Neural crest cell (in vitro differentiated cells): Measurements from ENCODE around the gene BOD1L1. TPM values are rescaled to one million over a fixed set of nuclear protein-coding genes. Genes with fewer than 3 reads are reported as not detected.

Source experiments
- DNase-seq: peaks from one replicate; pipeline ENCODE4 v3.0.0; 2021; ENCODE audit warnings: low read depth, mixed read lengths, low spot score
- H3K27ac Mint-ChIP-seq: one replicate; pipeline ENCODE4 v1.8.0; 2021; ENCODE audit warnings: mild to moderate bottlenecking, mixed read lengths; ENCODE audit not compliant: unreplicated experiment
- H3K27me3 Mint-ChIP-seq: 2 replicates; pipeline ENCODE4 v1.8.0; 2021; ENCODE audit warnings: low read depth, mild to moderate bottlenecking, mixed read lengths
- H3K36me3 Mint-ChIP-seq: 2 replicates; pipeline ENCODE4 v1.8.0; 2021; ENCODE audit warnings: low read depth, mild to moderate bottlenecking, mixed read lengths
- H3K4me1 Mint-ChIP-seq: 2 replicates; pipeline ENCODE4 v1.8.0; 2021; ENCODE audit warnings: mixed read lengths
- H3K4me3 Mint-ChIP-seq: one replicate; pipeline ENCODE4 v1.8.0; 2021; ENCODE audit warnings: mild to moderate bottlenecking, mixed read lengths
- H3K9me3 Mint-ChIP-seq: 2 replicates; pipeline ENCODE4 v1.8.0; 2021; ENCODE audit warnings: mixed read lengths
- long read RNA-seq: library from polyadenylated mRNA; unstranded; transcript quantifications from one replicate; pipeline ENCODE4 v2.0.0, GENCODE V29; 2020
- total RNA-seq: library from RNA; stranded (reverse); gene quantifications from 2 replicates; pipeline ENCODE4 v1.2.1, GENCODE V29; 2021
- TF ChIP-seq, protein P1 (sequence below): fragments of 200-600 bp; sonication (generic); conservative IDR thresholded peaks from 2 replicates; pipeline ENCODE4 v1.5.0; 2021; ENCODE audit warnings: antibody characterized with exemption, mild to moderate bottlenecking

BOD1L1 gene
- 27.9 and 31.9 TPM in 2 replicates for total RNA-seq
- long read RNA-seq, partial matches to known transcripts, result 10 of 11 reads
- long read RNA-seq, other reads (novel, unspliced or antisense), result 1 of 11 reads

DNA sequence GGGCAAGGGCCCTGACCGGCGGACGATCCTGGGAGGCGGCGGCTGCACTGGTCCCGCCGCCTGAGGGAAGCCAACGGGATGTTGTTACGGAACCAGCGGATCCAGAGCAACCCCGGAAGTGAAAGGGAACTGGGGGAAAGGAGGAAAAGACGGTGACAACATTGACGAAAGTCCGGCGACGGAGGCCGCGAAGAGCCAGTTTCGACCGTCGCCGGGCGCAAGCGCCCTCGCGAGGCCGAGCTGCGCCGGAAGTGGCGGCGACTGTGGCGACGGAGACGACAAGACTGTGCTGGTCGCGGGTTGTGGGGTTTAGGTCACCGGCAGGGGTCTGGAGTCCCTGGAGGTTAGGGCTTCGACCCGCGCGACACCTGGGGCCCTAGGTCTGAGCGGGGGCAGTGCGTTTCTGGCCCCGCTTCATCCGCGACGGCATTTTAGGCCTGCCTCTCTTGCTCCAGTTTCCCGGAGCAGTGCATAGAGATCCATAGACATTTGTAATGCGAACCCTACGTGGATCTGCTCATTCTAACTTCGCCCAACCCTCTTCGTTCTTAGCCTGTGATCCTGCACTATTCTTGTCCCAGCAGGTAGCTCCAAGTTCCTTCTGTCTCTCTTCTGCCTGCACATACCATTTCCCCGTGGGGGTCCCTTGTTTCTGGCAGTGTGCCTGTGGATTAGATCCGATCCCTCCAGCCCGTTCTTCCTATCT, at the start of gene BOD1L1:
Gene BOD1L1, minus strand, starts transcription at position 120 of the 706 bp plus-strand sequence. CDS start 138 bp downstream, outside the sequence.
- Mint-ChIP-seq H3K36me3 (no peaks in the 10 kb centered on the region), H3K27me3 (no peaks in the 10 kb centered on the region), H3K9me3 (no peaks in the 10 kb centered on the region), H3K27ac (peak within 1 kb of the TSS; percentile 99), H3K4me3 (peak within 1 kb of the TSS; percentile 97), H3K4me1 (peaks cover 28% of the 10 kb centered on the region)
- TF ChIP-seq, protein P1, sequence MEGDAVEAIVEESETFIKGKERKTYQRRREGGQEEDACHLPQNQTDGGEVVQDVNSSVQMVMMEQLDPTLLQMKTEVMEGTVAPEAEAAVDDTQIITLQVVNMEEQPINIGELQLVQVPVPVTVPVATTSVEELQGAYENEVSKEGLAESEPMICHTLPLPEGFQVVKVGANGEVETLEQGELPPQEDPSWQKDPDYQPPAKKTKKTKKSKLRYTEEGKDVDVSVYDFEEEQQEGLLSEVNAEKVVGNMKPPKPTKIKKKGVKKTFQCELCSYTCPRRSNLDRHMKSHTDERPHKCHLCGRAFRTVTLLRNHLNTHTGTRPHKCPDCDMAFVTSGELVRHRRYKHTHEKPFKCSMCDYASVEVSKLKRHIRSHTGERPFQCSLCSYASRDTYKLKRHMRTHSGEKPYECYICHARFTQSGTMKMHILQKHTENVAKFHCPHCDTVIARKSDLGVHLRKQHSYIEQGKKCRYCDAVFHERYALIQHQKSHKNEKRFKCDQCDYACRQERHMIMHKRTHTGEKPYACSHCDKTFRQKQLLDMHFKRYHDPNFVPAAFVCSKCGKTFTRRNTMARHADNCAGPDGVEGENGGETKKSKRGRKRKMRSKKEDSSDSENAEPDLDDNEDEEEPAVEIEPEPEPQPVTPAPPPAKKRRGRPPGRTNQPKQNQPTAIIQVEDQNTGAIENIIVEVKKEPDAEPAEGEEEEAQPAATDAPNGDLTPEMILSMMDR, result peak; percentile 63
- DNase-seq, result peak; percentile 74

DNA sequence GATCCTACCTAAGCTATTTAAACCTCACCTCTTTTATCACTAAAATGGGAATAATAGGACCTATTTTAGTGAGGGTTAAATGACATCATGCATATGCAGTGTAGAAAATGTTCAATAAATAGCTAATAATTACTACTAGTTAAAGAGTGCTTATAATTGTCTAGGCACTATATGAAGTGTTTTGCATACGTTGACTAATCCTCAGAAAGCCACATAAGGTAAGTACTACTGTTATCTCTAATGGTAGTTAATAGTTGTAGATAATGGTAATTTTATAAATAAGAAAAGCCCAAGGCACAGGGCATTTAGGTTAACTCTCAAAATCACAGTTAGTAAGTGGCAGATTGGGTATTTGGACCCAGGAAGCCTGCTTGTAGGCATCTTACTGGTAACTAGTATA, 47.4 kb upstream of the BOD1L1 start:
- DNase-seq, result no peak
- H3K4me1 Mint-ChIP-seq, result peaks cover 5% of the 10 kb centered on the region
- H3K9me3 Mint-ChIP-seq, result peaks cover 9% of the 10 kb centered on the region
- H3K27me3 Mint-ChIP-seq, result no peaks in the 10 kb centered on the region
- H3K4me3 Mint-ChIP-seq, result no peak overlapping the region
- TF ChIP-seq, protein P1, result no peak
- no peak overlapping the region for H3K27ac Mint-ChIP-seq
- peaks cover 2% of the 10 kb centered on the region for H3K36me3 Mint-ChIP-seq

DNA sequence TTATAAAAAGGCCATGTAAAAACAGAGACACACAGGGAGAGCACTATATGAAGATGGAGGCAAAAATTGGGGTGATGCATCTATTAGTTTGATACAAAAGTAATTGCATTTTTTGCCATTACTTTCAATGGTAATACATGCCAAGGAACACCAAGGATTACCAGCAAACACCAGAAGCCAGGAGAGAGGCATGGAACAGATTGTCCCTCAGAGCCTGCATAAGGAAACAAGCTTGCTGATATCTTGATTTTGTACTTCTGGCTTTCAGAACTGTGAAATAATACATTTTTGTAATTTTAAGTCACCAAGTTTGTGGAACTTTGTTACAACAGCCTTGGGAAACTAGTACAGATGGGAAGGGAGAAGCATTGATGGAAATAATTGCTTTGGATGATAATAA, 45.6 kb upstream of the BOD1L1 start:
- no peak overlapping the region for H3K4me3 Mint-ChIP-seq
- peaks cover 9% of the 10 kb centered on the region for H3K9me3 Mint-ChIP-seq
- H3K36me3 Mint-ChIP-seq, result no peaks in the 10 kb centered on the region
- TF ChIP-seq, protein P1, result no peak
- no peak overlapping the region for H3K27ac Mint-ChIP-seq
- H3K27me3 Mint-ChIP-seq, result no peaks in the 10 kb centered on the region
- H3K4me1 Mint-ChIP-seq, result no peaks in the 10 kb centered on the region
- DNase-seq, result no peak

DNA sequence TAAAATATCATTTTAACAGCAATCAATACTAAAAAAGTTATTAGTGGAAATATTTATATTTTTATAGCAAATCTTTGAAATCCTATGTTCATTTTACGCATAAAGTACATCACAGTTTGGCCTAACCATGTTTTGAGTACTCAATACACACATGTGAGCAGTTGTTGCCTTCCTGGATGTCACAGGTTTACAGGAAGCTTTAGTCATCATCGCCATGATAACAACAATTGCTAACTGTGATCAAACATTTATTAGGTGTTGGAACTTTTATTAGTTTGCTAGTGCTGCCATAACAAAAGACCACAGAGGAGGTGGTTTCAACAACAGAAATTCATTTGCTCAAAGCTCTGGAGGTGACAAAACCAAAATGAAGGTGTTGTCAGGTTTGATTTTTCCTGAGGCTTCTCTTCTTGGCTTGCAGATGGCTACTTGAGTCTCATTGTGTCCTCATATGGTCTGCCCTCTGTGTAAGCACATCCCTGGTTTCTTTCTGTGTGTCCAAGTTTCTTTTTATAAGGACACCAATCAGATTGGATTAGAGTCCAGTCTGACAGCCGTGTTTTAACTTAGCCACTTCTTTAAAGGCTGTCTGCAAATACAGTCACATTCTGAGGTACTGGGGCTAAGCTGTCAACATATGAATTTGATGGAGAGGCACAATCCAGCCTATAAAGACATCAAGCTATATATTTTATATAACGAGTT, 43.1 kb upstream of the BOD1L1 start:
- no peak for DNase-seq
- H3K27ac Mint-ChIP-seq, result no peak overlapping the region
- TF ChIP-seq, protein P1, result no peak
- H3K36me3 Mint-ChIP-seq, result no peaks in the 10 kb centered on the region
- H3K4me3 Mint-ChIP-seq, result no peak overlapping the region
- no peaks in the 10 kb centered on the region for H3K27me3 Mint-ChIP-seq
- no peaks in the 10 kb centered on the region for H3K4me1 Mint-ChIP-seq
- peaks cover 9% of the 10 kb centered on the region for H3K9me3 Mint-ChIP-seq

DNA sequence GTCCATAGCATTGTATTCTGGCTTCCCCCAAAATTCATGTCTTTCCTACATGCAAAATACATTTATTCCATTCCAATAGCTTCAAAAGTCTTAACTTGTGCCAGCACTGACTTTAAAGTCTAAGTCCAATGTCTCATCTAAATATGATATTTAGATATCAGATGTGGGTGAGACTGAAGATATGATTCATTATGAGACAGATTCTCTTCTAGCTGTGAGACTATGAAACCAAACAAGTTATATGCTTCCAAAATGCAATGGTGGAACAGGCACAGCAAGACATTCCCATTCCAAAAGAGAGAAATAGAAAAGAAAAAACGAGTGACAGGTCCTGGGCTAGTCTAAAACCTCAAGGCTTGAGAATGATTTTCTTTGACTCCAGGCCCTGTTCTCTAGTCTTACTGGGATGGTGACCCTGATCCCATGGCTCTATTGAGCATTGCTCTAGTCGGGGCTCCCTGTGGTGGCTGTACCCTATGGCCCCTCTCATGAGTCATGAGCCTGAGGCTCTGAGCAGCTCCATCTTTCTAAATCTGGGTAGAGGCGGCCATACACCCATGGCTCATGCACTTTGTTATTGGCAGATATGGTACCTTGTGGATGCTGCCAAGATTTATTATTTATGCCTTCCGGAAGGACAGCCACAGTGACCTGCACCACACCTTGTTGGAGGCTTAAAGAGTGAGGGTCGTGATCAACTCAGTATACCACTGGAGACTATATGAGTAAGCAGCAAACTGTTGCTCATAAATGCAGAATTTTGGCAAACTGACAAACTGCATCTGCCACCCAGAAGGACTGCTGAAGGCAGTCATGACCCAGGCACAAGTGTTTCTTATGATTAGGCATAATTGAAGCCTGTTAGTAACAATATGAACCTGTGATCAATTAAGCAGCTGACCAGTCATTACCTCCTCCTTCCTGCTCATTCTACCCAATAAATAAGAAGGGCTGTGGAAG, 38.5 kb upstream of the BOD1L1 start:
- Mint-ChIP-seq H3K27ac (no peak overlapping the region), H3K4me3 (no peak overlapping the region), H3K4me1 (no peaks in the 10 kb centered on the region), H3K27me3 (no peaks in the 10 kb centered on the region), H3K9me3 (no peaks in the 10 kb centered on the region), H3K36me3 (no peaks in the 10 kb centered on the region)
- TF ChIP-seq, protein P1, result no peak
- no peak for DNase-seq
